ENCODE data around the gene BCL2.

Gene BCL2

GRCh38 chr18:63286926-63287325, 32.6 kb downstream of the BCL2 start:
- DNase-seq (ENCODE audit: low read depth), result no peak

- DNase-seq (ENCODE audit: low read depth), result no peak
These were observed 34.5 kb downstream of the BCL2 start for GRCh38 chr18:63284827-63285733.

- no peak for DNase-seq (ENCODE audit: low read depth)
These were observed 35.3 kb downstream of the BCL2 start for GRCh38 chr18:63284173-63284799.

- DNase-seq (ENCODE audit: low read depth), result no peak
These were observed 36.1 kb downstream of the BCL2 start for GRCh38 chr18:63283305-63284094.

- DNase-seq (ENCODE audit: low read depth), result no peak
These were observed 36.8 kb downstream of the BCL2 start for GRCh38 chr18:63282793-63283192.

GRCh38 chr18:63273222-63273927, 46.2 kb downstream of the BCL2 start:
- DNase-seq (ENCODE audit: low read depth), result no peak

GRCh38 chr18:63272638-63273037, 46.9 kb downstream of the BCL2 start:
- DNase-seq (ENCODE audit: low read depth), result no peak

GRCh38 chr18:63271881-63272299, 47.7 kb downstream of the BCL2 start:
- no peak for DNase-seq (ENCODE audit: low read depth)

- no peak for DNase-seq (ENCODE audit: low read depth)
These were observed 48.4 kb downstream of the BCL2 start for GRCh38 chr18:63271148-63271547.

GRCh38 chr18:63267975-63268721, 51.4 kb downstream of the BCL2 start:
- DNase-seq (ENCODE audit: low read depth), result no peak

GRCh38 chr18:63266888-63267790, 52.4 kb downstream of the BCL2 start:
- DNase-seq (ENCODE audit: low read depth), result no peak

GRCh38 chr18:63265326-63265725, 54.2 kb downstream of the BCL2 start:
- DNase-seq (ENCODE audit: low read depth), result no peak

- DNase-seq (ENCODE audit: low read depth), result no peak
These were observed 54.7 kb downstream of the BCL2 start for GRCh38 chr18:63264871-63265270.

- DNase-seq (ENCODE audit: low read depth), result no peak
These were observed 56.1 kb downstream of the BCL2 start for GRCh38 chr18:63263444-63263843.

GRCh38 chr18:63262369-63263335, 56.9 kb downstream of the BCL2 start:
- no peak for DNase-seq (ENCODE audit: low read depth)

GRCh38 chr18:63261029-63261428, 58.5 kb downstream of the BCL2 start:
- no peak for DNase-seq (ENCODE audit: low read depth)

- no peak for DNase-seq (ENCODE audit: low read depth)
These were observed 59.2 kb downstream of the BCL2 start for GRCh38 chr18:63260380-63260754.

- DNase-seq (ENCODE audit: low read depth), result no peak
These were observed 59.8 kb downstream of the BCL2 start for GRCh38 chr18:63259567-63260379.
